Lower leg skin (tissue), 4 donors: ENCODE data around the gene C1orf87. TPM values are rescaled to one million over a fixed set of nuclear protein-coding genes. Genes with fewer than 3 reads are reported as not detected.

ENCODE experiments used
- DNase-seq, 2 donors: peaks; one replicate each; pipeline ENCODE4 v3.0.0-alpha.2; 2019; ENCODE audit warnings: low spot score in 2 of 2
- H3K4me3 ChIP-seq: fragments of 200-600 bp; sonication (generic); 2 replicates; pipeline ENCODE4 v1.5.1; 2017; ENCODE audit warnings: mild to moderate bottlenecking, low read depth; ENCODE audit not compliant: poor library complexity, severe bottlenecking
- CTCF ChIP-seq, 3 donors: fragments of 450-650 bp; IDR thresholded peaks; one replicate each; pipeline ENCODE4 v1.5.1; 2016; ENCODE audit warnings: antibody characterized with exemption in 3 of 3, mild to moderate bottlenecking in 3 of 3, moderate library complexity in 2 of 3
- POLR2A ChIP-seq, 2 donors: fragments of 450-650 bp; IDR thresholded peaks; one replicate each; pipeline ENCODE4 v1.6.1; 2016 to 2017; ENCODE audit warnings: antibody characterized with exemption in 2 of 2, mild to moderate bottlenecking in 1 of 2, moderate library complexity in 1 of 2
- WGBS, 2 donors: methylation state at CpG; one replicate each; pipeline ENCODE4 v1.1.5; 2018; 5-methylcytosine and 5-hydroxymethylcytosine counted together
- intact Hi-C: fragments of 100-400 bp; cut with DNase I; formaldehyde crosslinking; loops from one replicate; pipeline ENCODE4 v1.15.0; 2023; ENCODE audit warnings: low total_unique reads
- total RNA-seq, 4 donors: library from RNA; depleted of rRNA; stranded (reverse); fragments of >200 nt; gene quantifications; one replicate each; pipeline ENCODE4 v1.1.0, GENCODE V29; 2016

Gene C1orf87
- total RNA-seq, 4 donors from 2014 or later, result 1.3 TPM; not detected in 3

DNA sequence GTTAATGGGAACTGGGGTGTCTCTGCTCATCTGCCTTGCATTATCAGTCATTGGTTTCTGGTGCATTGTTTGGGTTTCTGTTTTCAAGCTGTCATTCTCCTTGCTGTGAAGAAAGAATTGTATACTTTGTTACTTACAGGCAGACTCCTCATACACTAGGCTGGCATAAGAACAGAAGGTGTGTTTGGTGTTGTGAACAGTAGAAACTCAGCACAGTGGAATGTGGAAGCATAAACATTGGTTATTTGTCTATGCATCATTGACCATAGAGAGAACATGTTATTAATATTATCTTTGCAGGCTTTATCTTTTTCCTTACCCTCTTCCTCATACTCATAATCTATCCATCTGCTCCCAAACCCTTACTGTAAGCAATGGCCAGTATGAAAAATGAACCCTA, 18.2 kb downstream of the C1orf87 start:
- intact Hi-C loops, result no loop called here
- no peak overlapping the region for H3K4me3 ChIP-seq
- no peak for DNase-seq
- TF ChIP-seq CTCF (IDR thresholded peaks at IDR 0.05) (no peak), POLR2A (IDR thresholded peaks at IDR 0.05) (no peak)

GRCh38 chr1:60054374-60054773, 19.2 kb downstream of the C1orf87 start:
- intact Hi-C loops, result no loop called here

DNA sequence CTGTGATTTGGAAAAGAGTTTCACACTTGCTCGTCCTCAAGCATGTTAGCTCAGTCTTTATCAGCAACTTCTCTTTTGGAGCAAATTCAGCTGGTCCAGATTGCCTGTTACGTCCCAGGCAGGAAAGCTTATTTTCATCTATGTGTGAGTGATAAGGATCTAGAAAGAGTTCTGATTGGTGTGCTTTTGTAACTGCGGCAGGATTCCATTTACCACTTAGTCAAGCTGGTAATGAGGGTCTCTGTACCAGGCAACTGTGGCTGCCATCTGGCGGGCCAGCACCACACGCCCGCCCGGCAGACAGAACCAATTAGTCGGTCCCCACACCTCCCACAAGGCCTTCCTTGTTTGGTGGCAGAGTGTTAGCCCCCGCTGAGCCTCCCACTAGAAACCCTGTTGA, 21.0 kb downstream of the C1orf87 start:
- intact Hi-C loops, result no loop called here

More at GRCh38 chr1:60054374-60054773, 19.2 kb downstream of the C1orf87 start:
- no peak for DNase-seq
- TF ChIP-seq CTCF (IDR thresholded peaks at IDR 0.05), result no peak
- TF ChIP-seq POLR2A (IDR thresholded peaks at IDR 0.05), result no peak
- no peak overlapping the region for H3K4me3 ChIP-seq

GRCh38 chr1:60051191-60051590, 22.4 kb downstream of the C1orf87 start:
- no peak for DNase-seq
- 84 to 98% methylated on average over 1 of the region's 1 CpG for WGBS, 2 donors
- H3K4me3 ChIP-seq, result no peak overlapping the region
- TF ChIP-seq CTCF (IDR thresholded peaks at IDR 0.05) (no peak), POLR2A (IDR thresholded peaks at IDR 0.05) (no peak)
- intact Hi-C loops, result no loop called here

More for the DNA sequence above, 21.0 kb downstream of the C1orf87 start:
- DNase-seq, result no peak
- no peak overlapping the region for H3K4me3 ChIP-seq
- TF ChIP-seq CTCF (IDR thresholded peaks at IDR 0.05) (no peak), POLR2A (IDR thresholded peaks at IDR 0.05) (no peak)
- 78 to 82% methylated on average over 9 of the region's 9 CpGs for WGBS, 2 donors

- DNase-seq, result no peak
- intact Hi-C loops, result no loop called here
- TF ChIP-seq POLR2A (IDR thresholded peaks at IDR 0.05) (no peak), CTCF (IDR thresholded peaks at IDR 0.05) (no peak)
- H3K4me3 ChIP-seq, result no peak overlapping the region
Measured at GRCh38 chr1:60049188-60049587, 24.4 kb downstream of the C1orf87 start.

- no peak overlapping the region for H3K4me3 ChIP-seq
- TF ChIP-seq CTCF (IDR thresholded peaks at IDR 0.05), result no peak
- DNase-seq, result no peak
- intact Hi-C loops, result no loop called here
Measured at GRCh38 chr1:60044881-60045280, 28.7 kb downstream of the C1orf87 start.
